Measurements from ENCODE around the gene HPCAL1. TPM values are rescaled to one million over a fixed set of nuclear protein-coding genes. Genes with fewer than 3 reads are reported as not detected.
"Not testable (repeated sequence)": the region's sequence is repeated elsewhere in the genome, so short reads cannot be mapped to it uniquely, and the experiment has no call there.

HPCAL1 gene
- total RNA-seq, 1 donor from 2014 or later = 62.4 TPM

- intact Hi-C loops (cut with micrococcal nuclease) = no loop called here
- peaks cover 29% of the 10 kb centered on the region for H3K4me1 Mint-ChIP-seq (ENCODE audit: low read depth)
- no peak overlapping the region for H3K27ac Mint-ChIP-seq
- peaks cover 2% of the 10 kb centered on the region for H3K36me3 Mint-ChIP-seq (ENCODE audit: low read depth)
- H3K4me3 Mint-ChIP-seq = no peak overlapping the region
- DNase-seq (ENCODE audit: low spot score) = no peak
- peaks cover 13% of the 10 kb centered on the region for H3K9me3 Mint-ChIP-seq
- H3K27me3 Mint-ChIP-seq (ENCODE audit: insufficient read depth) = no peaks in the 10 kb centered on the region
These were observed 8.6 kb upstream of the HPCAL1 start for GRCh38 chr2:10294077-10294476.

GRCh38 chr2:10295649-10296048 is 7.1 kb upstream of the HPCAL1 start:
- H3K27ac Mint-ChIP-seq; H3K4me3 Mint-ChIP-seq; H3K36me3 Mint-ChIP-seq (ENCODE audit: low read depth); H3K27me3 Mint-ChIP-seq (ENCODE audit: insufficient read depth); DNase-seq (ENCODE audit: low spot score); intact Hi-C loops (cut with micrococcal nuclease): not testable (repeated sequence)
- H3K4me1 Mint-ChIP-seq (ENCODE audit: low read depth) = peaks cover 43% of the 10 kb centered on the region
- H3K9me3 Mint-ChIP-seq = peaks cover 13% of the 10 kb centered on the region

- peaks cover 2% of the 10 kb centered on the region for H3K36me3 Mint-ChIP-seq (ENCODE audit: low read depth)
- no peak overlapping the region for H3K27ac Mint-ChIP-seq
- peaks cover 48% of the 10 kb centered on the region for H3K4me1 Mint-ChIP-seq (ENCODE audit: low read depth)
- intact Hi-C loops (cut with micrococcal nuclease) = no loop called here
- no peak overlapping the region for H3K4me3 Mint-ChIP-seq
- H3K9me3 Mint-ChIP-seq = peaks cover 13% of the 10 kb centered on the region
- DNase-seq (ENCODE audit: low spot score) = no peak
- H3K27me3 Mint-ChIP-seq (ENCODE audit: insufficient read depth) = no peaks in the 10 kb centered on the region
These were observed 6.6 kb upstream of the HPCAL1 start for GRCh38 chr2:10296142-10296541.

GRCh38 chr2:10297191-10297830 is 5.4 kb upstream of the HPCAL1 start:
- Mint-ChIP-seq H3K4me1 (ENCODE audit: low read depth) (peaks cover 55% of the 10 kb centered on the region), H3K27me3 (ENCODE audit: insufficient read depth) (no peaks in the 10 kb centered on the region), H3K27ac (peak overlapping the region; percentile 31), H3K9me3 (peaks cover 13% of the 10 kb centered on the region), H3K4me3 (no peak overlapping the region), H3K36me3 (ENCODE audit: low read depth) (peaks cover 2% of the 10 kb centered on the region)
- DNase-seq (ENCODE audit: low spot score) = no peak
- intact Hi-C loops (cut with micrococcal nuclease) = no loop called here

- Mint-ChIP-seq H3K4me3 (no peak overlapping the region), H3K36me3 (ENCODE audit: low read depth) (peaks cover 2% of the 10 kb centered on the region), H3K9me3 (peaks cover 13% of the 10 kb centered on the region), H3K27ac (peak overlapping the region; percentile 31), H3K27me3 (ENCODE audit: insufficient read depth) (no peaks in the 10 kb centered on the region), H3K4me1 (ENCODE audit: low read depth) (peaks cover 55% of the 10 kb centered on the region)
- intact Hi-C loops (cut with micrococcal nuclease) = no loop called here
- no peak for DNase-seq (ENCODE audit: low spot score)
These were observed 4.7 kb upstream of the HPCAL1 start for GRCh38 chr2:10297959-10298531.

- H3K27ac Mint-ChIP-seq; DNase-seq (ENCODE audit: low spot score); H3K36me3 Mint-ChIP-seq (ENCODE audit: low read depth); H3K9me3 Mint-ChIP-seq; intact Hi-C loops (cut with micrococcal nuclease); H3K27me3 Mint-ChIP-seq (ENCODE audit: insufficient read depth); H3K4me3 Mint-ChIP-seq: not testable (repeated sequence)
- peaks cover 55% of the 10 kb centered on the region for H3K4me1 Mint-ChIP-seq (ENCODE audit: low read depth)
These were observed 3.9 kb upstream of the HPCAL1 start for GRCh38 chr2:10298777-10299176.

GRCh38 chr2:10300328-10300920 is 2.3 kb upstream of the HPCAL1 start:
- Mint-ChIP-seq H3K36me3 (ENCODE audit: low read depth) (no peaks in the 10 kb centered on the region), H3K27me3 (ENCODE audit: insufficient read depth) (no peaks in the 10 kb centered on the region), H3K27ac (peak overlapping the region; percentile 80), H3K4me1 (ENCODE audit: low read depth) (peaks cover 66% of the 10 kb centered on the region), H3K4me3 (peak overlapping the region; percentile 64), H3K9me3 (no peaks in the 10 kb centered on the region)
- intact Hi-C loops (cut with micrococcal nuclease) = loop anchor here (5.0 to 10.0 kb wide), 4 partner anchors 223 to 1454 kb away; partner anchors contain the start of gene PDIA6
- DNase-seq (ENCODE audit: low spot score) = no peak

GRCh38 chr2:10300997-10301940 is 1.4 kb upstream of the HPCAL1 start:
- Mint-ChIP-seq H3K27ac (peak overlapping the region; percentile 80), H3K4me1 (ENCODE audit: low read depth) (peaks cover 72% of the 10 kb centered on the region), H3K36me3 (ENCODE audit: low read depth) (peaks cover 3% of the 10 kb centered on the region), H3K9me3 (no peaks in the 10 kb centered on the region), H3K4me3 (peak overlapping the region; percentile 78), H3K27me3 (ENCODE audit: insufficient read depth) (peaks cover 2% of the 10 kb centered on the region)
- intact Hi-C loops (cut with micrococcal nuclease) = loop anchor here (5.0 to 10.0 kb wide), 4 partner anchors 224 to 1454 kb away; partner anchors contain the start of gene PDIA6
- DNase-seq (ENCODE audit: low spot score) = no peak

GRCh38 chr2:10301941-10302478 is 694 bp upstream of the HPCAL1 start:
- Mint-ChIP-seq H3K4me3 (peak overlapping the region; percentile 78), H3K27me3 (ENCODE audit: insufficient read depth) (peaks cover 4% of the 10 kb centered on the region), H3K9me3 (no peaks in the 10 kb centered on the region), H3K27ac (peak overlapping the region; percentile 80), H3K36me3 (ENCODE audit: low read depth) (peaks cover 3% of the 10 kb centered on the region), H3K4me1 (ENCODE audit: low read depth) (peaks cover 74% of the 10 kb centered on the region)
- intact Hi-C loops (cut with micrococcal nuclease) = loop anchor here (1.0 to 10.0 kb wide), 10 partner anchors 106 to 1453 kb away; partner anchors contain the start of genes CPSF3, ITGB1BP1, KLF11 and ODC1
- no peak for DNase-seq (ENCODE audit: low spot score)

- peak overlapping the region; percentile 90 for H3K27ac Mint-ChIP-seq
- no peaks in the 10 kb centered on the region for H3K9me3 Mint-ChIP-seq
- peak overlapping the region; percentile 99 for H3K4me3 Mint-ChIP-seq
These were observed 533 bp downstream of the HPCAL1 start for GRCh38 chr2:10303181-10303693.

GRCh38 chr2:10303694-10304378 is 1.1 kb downstream of the HPCAL1 start:
- peak; percentile 39 for DNase-seq (ENCODE audit: low spot score)
- H3K27ac Mint-ChIP-seq = peak overlapping the region; percentile 80
- H3K4me1 Mint-ChIP-seq (ENCODE audit: low read depth) = peaks cover 67% of the 10 kb centered on the region
- H3K9me3 Mint-ChIP-seq = no peaks in the 10 kb centered on the region
- peaks cover 5% of the 10 kb centered on the region for H3K36me3 Mint-ChIP-seq (ENCODE audit: low read depth)
- peaks cover 4% of the 10 kb centered on the region for H3K27me3 Mint-ChIP-seq (ENCODE audit: insufficient read depth)
- H3K4me3 Mint-ChIP-seq = peak overlapping the region; percentile 99
- intact Hi-C loops (cut with micrococcal nuclease) = loop anchor here (1.0 to 10.0 kb wide), 6 partner anchors 79 to 1451 kb away; partner anchors contain the start of gene PDIA6

More at GRCh38 chr2:10303181-10303693, 533 bp downstream of the HPCAL1 start:
- intact Hi-C loops (cut with micrococcal nuclease) = loop anchor here (5.0 to 10.0 kb wide), 4 partner anchors 226 to 1452 kb away; partner anchors contain the start of gene PDIA6
- Mint-ChIP-seq H3K36me3 (ENCODE audit: low read depth) (peaks cover 3% of the 10 kb centered on the region), H3K27me3 (ENCODE audit: insufficient read depth) (peaks cover 4% of the 10 kb centered on the region), H3K4me1 (ENCODE audit: low read depth) (peaks cover 69% of the 10 kb centered on the region)
- DNase-seq (ENCODE audit: low spot score) = no peak

Data from activated T-helper 1 cell treated with anti-CD3 and anti-CD28 coated beads, Interleukin-12 subunit alpha, Interleukin-12 subunit beta, Interleukin-2, Interleukin-4 antibody, amounts not matched to agents 30 ng/mL and 10 ng/mL and 1 ng/mL, durations not matched to agents 14 hours and 24 hours and 36 hours (primary cell).